H1 (cell line): ENCODE results near the gene ZBTB24. TPM values are rescaled to one million over a fixed set of nuclear protein-coding genes. Genes with fewer than 3 reads are reported as not detected.

Experiments
- E2F6 ChIP-seq: IDR thresholded peaks from 2 replicates; pipeline ENCODE4 v1.6.1; 2012; ENCODE audit warnings: inconsistent platforms
- GABPA ChIP-seq: IDR thresholded peaks from 2 replicates; pipeline ENCODE4 v1.6.1; 2011; ENCODE audit warnings: mild to moderate bottlenecking, low read length, moderate library complexity, borderline replicate concordance; ENCODE audit not compliant: insufficient read depth
- NRF1 ChIP-seq: IDR thresholded peaks from 2 replicates; pipeline ENCODE4 v1.6.1; 2011; ENCODE audit warnings: mild to moderate bottlenecking, low read depth, low read length, improper control_type of control experiment
- TAF1 ChIP-seq: IDR thresholded peaks from 2 replicates; pipeline ENCODE4 v1.6.1; 2011; ENCODE audit warnings: mild to moderate bottlenecking, low read depth, low read length
- polyA plus RNA-seq, 7 experiments: library from polyadenylated mRNA; depleted of rRNA in 3 of 7; stranded (reverse) in 5 of 7; unstranded in 2 of 7; fragments of >200 nt in 5 of 7; fragments of 200-250 nt in 2 of 7; gene quantifications; 1 replicate in 5 of 7; 2 replicates in 1 of 7; 4 replicates in 1 of 7; pipeline versions ENCODE4 v1.2.1 to v1.2.3, GENCODE V29; 2011 to 2013; ENCODE audit warnings: missing spikeins in 2 of 7, mixed read lengths in 2 of 7
- total RNA-seq: library from RNA; stranded (reverse); fragmentation: NEBNext Ultra II Directional; extraction: Animal tissue kit (Norgen Biotek cat#: 25700); gene quantifications from 2 replicates; pipeline ENCODE4 v1.2.1, GENCODE V29; 2021

Gene ZBTB24
- total and polyA plus RNA-seq, 2 of the 8 experiments (the other 6 are each of a cell fraction or from before 2014, with no cell fraction given): 7.5 to 21.0 TPM

- TF ChIP-seq E2F6: no peak
- no peak for TF ChIP-seq GABPA
- no peak for TF ChIP-seq TAF1
- no peak for TF ChIP-seq NRF1
These were observed 17.2 kb downstream of the ZBTB24 start (continued) for GRCh38 chr6:109465772-109466171.
